ENCODE measurements around the gene THAP7.

DNA sequence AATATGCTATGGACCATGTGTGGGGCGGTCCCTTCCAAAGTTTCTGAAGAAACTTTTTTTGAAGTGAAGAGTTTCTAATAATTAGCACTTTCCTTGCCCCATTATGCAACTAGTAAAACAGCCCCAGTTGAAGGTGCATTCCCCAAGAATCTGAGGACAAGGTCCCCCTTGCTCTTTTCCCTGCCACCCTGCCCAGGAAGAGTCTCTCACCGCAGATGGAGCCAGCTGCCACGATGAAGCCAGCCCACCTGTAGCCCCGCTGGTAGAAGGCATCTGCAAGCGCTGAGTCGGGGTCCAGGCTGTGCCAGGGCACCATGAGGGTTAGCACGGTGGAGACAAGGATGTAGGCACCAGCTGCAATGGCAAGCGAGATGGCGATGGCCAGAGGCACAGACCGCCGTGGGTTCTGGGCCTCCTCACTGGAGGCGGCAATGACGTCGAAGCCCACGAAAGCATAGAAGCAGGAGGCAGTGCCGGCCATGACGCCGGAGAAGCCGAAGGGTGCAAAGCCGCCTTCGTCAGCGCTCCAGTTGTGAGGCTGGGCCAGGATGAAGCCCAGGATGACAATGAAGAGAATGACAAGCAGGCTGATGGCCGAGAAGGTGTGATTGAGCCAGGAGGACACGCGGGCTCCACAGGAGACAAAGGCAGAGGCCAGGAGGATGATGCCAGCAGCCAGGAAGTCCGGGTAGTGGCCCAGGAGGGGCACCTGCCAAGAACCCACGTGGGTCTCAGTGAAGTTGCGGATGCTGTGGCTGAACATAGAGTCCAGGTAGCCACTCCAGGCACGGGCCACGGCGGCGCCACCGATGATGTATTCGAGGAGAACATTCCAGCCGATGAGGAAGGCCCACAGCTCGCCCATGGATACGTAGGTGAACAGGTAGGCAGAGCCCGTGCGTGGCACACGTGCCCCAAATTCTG lies 29.0 kb upstream of the THAP7 start:
- TF ChIP-seq, protein P1, sequence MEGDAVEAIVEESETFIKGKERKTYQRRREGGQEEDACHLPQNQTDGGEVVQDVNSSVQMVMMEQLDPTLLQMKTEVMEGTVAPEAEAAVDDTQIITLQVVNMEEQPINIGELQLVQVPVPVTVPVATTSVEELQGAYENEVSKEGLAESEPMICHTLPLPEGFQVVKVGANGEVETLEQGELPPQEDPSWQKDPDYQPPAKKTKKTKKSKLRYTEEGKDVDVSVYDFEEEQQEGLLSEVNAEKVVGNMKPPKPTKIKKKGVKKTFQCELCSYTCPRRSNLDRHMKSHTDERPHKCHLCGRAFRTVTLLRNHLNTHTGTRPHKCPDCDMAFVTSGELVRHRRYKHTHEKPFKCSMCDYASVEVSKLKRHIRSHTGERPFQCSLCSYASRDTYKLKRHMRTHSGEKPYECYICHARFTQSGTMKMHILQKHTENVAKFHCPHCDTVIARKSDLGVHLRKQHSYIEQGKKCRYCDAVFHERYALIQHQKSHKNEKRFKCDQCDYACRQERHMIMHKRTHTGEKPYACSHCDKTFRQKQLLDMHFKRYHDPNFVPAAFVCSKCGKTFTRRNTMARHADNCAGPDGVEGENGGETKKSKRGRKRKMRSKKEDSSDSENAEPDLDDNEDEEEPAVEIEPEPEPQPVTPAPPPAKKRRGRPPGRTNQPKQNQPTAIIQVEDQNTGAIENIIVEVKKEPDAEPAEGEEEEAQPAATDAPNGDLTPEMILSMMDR (IDR thresholded peaks at IDR 0.05), result no peak
- no peak for TF ChIP-seq EP300 (IDR thresholded peaks at IDR 0.05)
